Measurements from ENCODE around the gene FHDC1.

The FHDC1 gene

GRCh38 chr4:153019906-153020305, 83.8 kb downstream of the FHDC1 start:
- TF ChIP-seq TEAD4 (IDR thresholded peaks at IDR 0.05) = no peak
- no peak for TF ChIP-seq CREB1 (IDR thresholded peaks at IDR 0.05; ENCODE audit: low read depth)
- TF ChIP-seq FOXM1 (IDR thresholded peaks at IDR 0.05; ENCODE audit: borderline replicate concordance, low read depth) = no peak
- no peak for TF ChIP-seq EGR1 (IDR thresholded peaks at IDR 0.05)
- TF ChIP-seq ZBTB7A (IDR thresholded peaks at IDR 0.05; ENCODE audit: low read depth) = no peak
- TF ChIP-seq TCF12 (IDR thresholded peaks at IDR 0.05; ENCODE audit: low read depth) = no peak
- TF ChIP-seq TAF1 (IDR thresholded peaks at IDR 0.05; ENCODE audit: low read depth) = no peak
- no peak for TF ChIP-seq YY1 (IDR thresholded peaks at IDR 0.05; ENCODE audit: low read depth)
- TF ChIP-seq, protein P1, sequence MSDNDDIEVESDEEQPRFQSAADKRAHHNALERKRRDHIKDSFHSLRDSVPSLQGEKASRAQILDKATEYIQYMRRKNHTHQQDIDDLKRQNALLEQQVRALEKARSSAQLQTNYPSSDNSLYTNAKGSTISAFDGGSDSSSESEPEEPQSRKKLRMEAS (IDR thresholded peaks at IDR 0.05) = no peak
- no peak for TF ChIP-seq RAD21 (IDR thresholded peaks at IDR 0.05; ENCODE audit: low read depth)

- TF ChIP-seq CREB1 (IDR thresholded peaks at IDR 0.05; ENCODE audit: low read depth) (no peak), YY1 (IDR thresholded peaks at IDR 0.05; ENCODE audit: low read depth) (no peak), NFIC (IDR thresholded peaks at IDR 0.05) (no peak), TAF1 (IDR thresholded peaks at IDR 0.05; ENCODE audit: low read depth) (no peak), ZBTB7A (IDR thresholded peaks at IDR 0.05; ENCODE audit: low read depth) (no peak), RAD21 (IDR thresholded peaks at IDR 0.05; ENCODE audit: low read depth) (no peak), TCF12 (IDR thresholded peaks at IDR 0.05; ENCODE audit: low read depth) (no peak), CEBPB (IDR thresholded peaks at IDR 0.05) (no peak), FOXM1 (IDR thresholded peaks at IDR 0.05; ENCODE audit: borderline replicate concordance, low read depth) (no peak), TEAD4 (IDR thresholded peaks at IDR 0.05) (no peak), EP300 (IDR thresholded peaks at IDR 0.05; ENCODE audit: borderline replicate concordance) (no peak), EGR1 (IDR thresholded peaks at IDR 0.05) (no peak)
- TF ChIP-seq, protein P1 (IDR thresholded peaks at IDR 0.05) = no peak
- TF ChIP-seq, protein P2, sequence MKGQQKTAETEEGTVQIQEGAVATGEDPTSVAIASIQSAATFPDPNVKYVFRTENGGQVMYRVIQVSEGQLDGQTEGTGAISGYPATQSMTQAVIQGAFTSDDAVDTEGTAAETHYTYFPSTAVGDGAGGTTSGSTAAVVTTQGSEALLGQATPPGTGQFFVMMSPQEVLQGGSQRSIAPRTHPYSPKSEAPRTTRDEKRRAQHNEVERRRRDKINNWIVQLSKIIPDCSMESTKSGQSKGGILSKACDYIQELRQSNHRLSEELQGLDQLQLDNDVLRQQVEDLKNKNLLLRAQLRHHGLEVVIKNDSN (IDR thresholded peaks at IDR 0.05) = no peak
- TF ChIP-seq, protein P3, sequence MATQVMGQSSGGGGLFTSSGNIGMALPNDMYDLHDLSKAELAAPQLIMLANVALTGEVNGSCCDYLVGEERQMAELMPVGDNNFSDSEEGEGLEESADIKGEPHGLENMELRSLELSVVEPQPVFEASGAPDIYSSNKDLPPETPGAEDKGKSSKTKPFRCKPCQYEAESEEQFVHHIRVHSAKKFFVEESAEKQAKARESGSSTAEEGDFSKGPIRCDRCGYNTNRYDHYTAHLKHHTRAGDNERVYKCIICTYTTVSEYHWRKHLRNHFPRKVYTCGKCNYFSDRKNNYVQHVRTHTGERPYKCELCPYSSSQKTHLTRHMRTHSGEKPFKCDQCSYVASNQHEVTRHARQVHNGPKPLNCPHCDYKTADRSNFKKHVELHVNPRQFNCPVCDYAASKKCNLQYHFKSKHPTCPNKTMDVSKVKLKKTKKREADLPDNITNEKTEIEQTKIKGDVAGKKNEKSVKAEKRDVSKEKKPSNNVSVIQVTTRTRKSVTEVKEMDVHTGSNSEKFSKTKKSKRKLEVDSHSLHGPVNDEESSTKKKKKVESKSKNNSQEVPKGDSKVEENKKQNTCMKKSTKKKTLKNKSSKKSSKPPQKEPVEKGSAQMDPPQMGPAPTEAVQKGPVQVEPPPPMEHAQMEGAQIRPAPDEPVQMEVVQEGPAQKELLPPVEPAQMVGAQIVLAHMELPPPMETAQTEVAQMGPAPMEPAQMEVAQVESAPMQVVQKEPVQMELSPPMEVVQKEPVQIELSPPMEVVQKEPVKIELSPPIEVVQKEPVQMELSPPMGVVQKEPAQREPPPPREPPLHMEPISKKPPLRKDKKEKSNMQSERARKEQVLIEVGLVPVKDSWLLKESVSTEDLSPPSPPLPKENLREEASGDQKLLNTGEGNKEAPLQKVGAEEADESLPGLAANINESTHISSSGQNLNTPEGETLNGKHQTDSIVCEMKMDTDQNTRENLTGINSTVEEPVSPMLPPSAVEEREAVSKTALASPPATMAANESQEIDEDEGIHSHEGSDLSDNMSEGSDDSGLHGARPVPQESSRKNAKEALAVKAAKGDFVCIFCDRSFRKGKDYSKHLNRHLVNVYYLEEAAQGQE (IDR thresholded peaks at IDR 0.05; ENCODE audit: low read depth) = no peak
Observed at GRCh38 chr4:153020457-153020856, 84.3 kb downstream of the FHDC1 start.

- TF ChIP-seq CEBPB (IDR thresholded peaks at IDR 0.05) (no peak), ZBTB7A (IDR thresholded peaks at IDR 0.05; ENCODE audit: low read depth) (no peak), EP300 (IDR thresholded peaks at IDR 0.05; ENCODE audit: borderline replicate concordance) (no peak), CREB1 (IDR thresholded peaks at IDR 0.05; ENCODE audit: low read depth) (no peak)
- TF ChIP-seq, protein P3 (IDR thresholded peaks at IDR 0.05; ENCODE audit: low read depth) = no peak
Observed at GRCh38 chr4:153021276-153021675, 85.2 kb downstream of the FHDC1 start.

GRCh38 chr4:153022241-153022715, 86.2 kb downstream of the FHDC1 start:
- TF ChIP-seq, protein P3 (IDR thresholded peaks at IDR 0.05; ENCODE audit: low read depth) = no peak

GRCh38 chr4:153023139-153023538, 87.0 kb downstream of the FHDC1 start:
- TF ChIP-seq EP300 (IDR thresholded peaks at IDR 0.05; ENCODE audit: borderline replicate concordance) = no peak
- TF ChIP-seq CEBPB (IDR thresholded peaks at IDR 0.05) = no peak
- no peak for TF ChIP-seq NFIC (IDR thresholded peaks at IDR 0.05)
- no peak for TF ChIP-seq EGR1 (IDR thresholded peaks at IDR 0.05)
- TF ChIP-seq ZBTB7A (IDR thresholded peaks at IDR 0.05; ENCODE audit: low read depth) = no peak
- no peak for TF ChIP-seq TEAD4 (IDR thresholded peaks at IDR 0.05)
- no peak for TF ChIP-seq TCF12 (IDR thresholded peaks at IDR 0.05; ENCODE audit: low read depth)
- TF ChIP-seq, protein P2 (IDR thresholded peaks at IDR 0.05) = no peak
- no peak for TF ChIP-seq YY1 (IDR thresholded peaks at IDR 0.05; ENCODE audit: low read depth)
- TF ChIP-seq, protein P1 (IDR thresholded peaks at IDR 0.05) = no peak
- TF ChIP-seq TAF1 (IDR thresholded peaks at IDR 0.05; ENCODE audit: low read depth) = no peak
- TF ChIP-seq CREB1 (IDR thresholded peaks at IDR 0.05; ENCODE audit: low read depth) = no peak
- TF ChIP-seq, protein P3 (IDR thresholded peaks at IDR 0.05; ENCODE audit: low read depth) = no peak
- no peak for TF ChIP-seq FOXM1 (IDR thresholded peaks at IDR 0.05; ENCODE audit: borderline replicate concordance, low read depth)
- TF ChIP-seq RAD21 (IDR thresholded peaks at IDR 0.05; ENCODE audit: low read depth) = no peak

Data from Ishikawa (cell line).